Endothelial cell of umbilical vein (primary cell): ENCODE data around the gene CPED1. TPM values are rescaled to one million over a fixed set of nuclear protein-coding genes. Genes with fewer than 3 reads are reported as not detected.

Source experiments
- BruUV-seq: library from RNA; stranded (reverse); fragments of 400-500 nt; replicated peaks from 2 replicates; lab custom pipeline; 2021; lab: Mats Ljungman, UMichigan
- CTCF ChIA-PET: fragments of 300-600, 350-600 bp; sonication (Branson Sonifier 250); formaldehyde crosslinking; loops from one replicate; lab custom pipeline; 2021; ENCODE audit warnings: antibody characterized with exemption, inconsistent platforms; lab: Charles Lee
- POLR2A ChIA-PET: fragments of 300-600, 350-600 bp; sonication (Branson Sonifier 250); formaldehyde crosslinking; loops from one replicate; lab custom pipeline; 2021; ENCODE audit warnings: antibody characterized with exemption, inconsistent platforms; lab: Charles Lee
- DNase-seq: peaks from one replicate; pipeline ENCODE4 v3.0.0-alpha.2; 2011; ENCODE audit warnings: low read depth, low spot score
- FAIRE-seq: peaks from 2 replicates; lab custom pipeline; 2011; peaks lifted over from hg19 to GRCh38; lab: Jason Lieb, UNC
- H2AFZ ChIP-seq: 2 replicates; pipeline ENCODE4 v1.6.0; 2012; ENCODE audit warnings: low read depth, low read length, control low read depth, inconsistent platforms
- H3K27ac ChIP-seq: 2 replicates; pipeline ENCODE4 v1.5.1; 2011; ENCODE audit warnings: low read depth, mild to moderate bottlenecking, control low read depth, low read length, moderate library complexity; ENCODE audit not compliant: insufficient read depth
- H3K27me3 ChIP-seq, 2 experiments: 2 replicates each; pipeline versions ENCODE4 v1.6.0 to v1.6.1; 2011; ENCODE audit warnings: low read length in 2 of 2, mixed read lengths in 1 of 2; ENCODE audit not compliant: control insufficient read depth in 2 of 2, insufficient read depth in 2 of 2
- H3K36me3 ChIP-seq, 2 experiments: 2 replicates in 1 of 2; 3 replicates in 1 of 2; pipeline ENCODE4 v1.5.1; 2011; ENCODE audit warnings: low read length in 2 of 2, mild to moderate bottlenecking in 1 of 2, moderate library complexity in 1 of 2; ENCODE audit not compliant: control insufficient read depth in 2 of 2, insufficient read depth in 2 of 2; ENCODE audit errors: extremely low read depth in 1 of 2
- H3K4me1 ChIP-seq: 3 replicates; pipeline ENCODE4 v1.5.1; 2011; ENCODE audit warnings: mild to moderate bottlenecking, low read length; ENCODE audit not compliant: control insufficient read depth, insufficient read depth; ENCODE audit errors: extremely low read depth
- H3K4me2 ChIP-seq: 2 replicates; pipeline ENCODE4 v1.6.1; 2011; ENCODE audit warnings: low read length, control low read depth, mixed read lengths; ENCODE audit not compliant: insufficient read depth
- H3K4me3 ChIP-seq, 3 experiments: fragments of 200-600 bp in 1 of 3; sonication (generic), shearing (Covaris generic) in 1 of 3; replicated peaks in 1 of 3; 2 replicates each; pipeline ENCODE4 v1.5.1; 2011 to 2016; ENCODE audit warnings: control low read depth in 3 of 3, low read length in 3 of 3, mild to moderate bottlenecking in 2 of 3, inconsistent platforms in 1 of 3, low read depth in 1 of 3, moderate library complexity in 1 of 3; ENCODE audit not compliant: insufficient read depth in 1 of 3
- H3K79me2 ChIP-seq: 2 replicates; pipeline ENCODE4 v1.6.0; 2012; ENCODE audit warnings: low read length, inconsistent platforms; ENCODE audit not compliant: control insufficient read depth, insufficient read depth
- H3K9ac ChIP-seq: replicated peaks from 2 replicates; pipeline ENCODE3; 2011; ENCODE audit warnings: low read length, control low read depth; ENCODE audit not compliant: insufficient read depth; ENCODE audit errors: extremely low read depth
- H3K9me1 ChIP-seq: replicated peaks from 3 replicates; pipeline ENCODE4 v1.6.0; 2011; ENCODE audit warnings: mild to moderate bottlenecking, low read length; ENCODE audit not compliant: control insufficient read depth, insufficient read depth; ENCODE audit errors: extremely low read depth
- H3K9me3 ChIP-seq: replicated peaks from 2 replicates; pipeline ENCODE4 v1.5.1; 2012; ENCODE audit warnings: low read length, inconsistent platforms; ENCODE audit not compliant: control insufficient read depth, insufficient read depth
- H4K20me1 ChIP-seq: replicated peaks from 2 replicates; pipeline ENCODE3; 2011; ENCODE audit warnings: mild to moderate bottlenecking, low read length; ENCODE audit not compliant: control insufficient read depth, insufficient read depth; ENCODE audit errors: extremely low read depth
- EZH2 ChIP-seq: IDR thresholded peaks from 2 replicates; pipeline ENCODE4 v1.6.1; 2012; ENCODE audit warnings: borderline replicate concordance, low read depth, mild to moderate bottlenecking, moderate library complexity, low read length, inconsistent platforms; ENCODE audit not compliant: severe bottlenecking
- FOS ChIP-seq: IDR thresholded peaks from 2 replicates; pipeline ENCODE4 v1.6.1; 2011; ENCODE audit warnings: mild to moderate bottlenecking, low read length, moderate library complexity, borderline replicate concordance; ENCODE audit not compliant: insufficient read depth
- GATA2 ChIP-seq: IDR thresholded peaks from 2 replicates; pipeline ENCODE4 v1.7.0; 2011; ENCODE audit warnings: low read depth, mild to moderate bottlenecking, moderate library complexity, mixed read lengths, low read length; ENCODE audit not compliant: insufficient read length, insufficient read depth
- JUN ChIP-seq: IDR thresholded peaks from 2 replicates; pipeline ENCODE4 v1.6.1; 2011; ENCODE audit warnings: borderline replicate concordance, low read depth; ENCODE audit not compliant: insufficient read length, insufficient read depth
- MYC ChIP-seq: IDR thresholded peaks from one replicate; pipeline ENCODE4 v1.6.1; 2011; ENCODE audit warnings: mild to moderate bottlenecking, low read depth, low read length
- POLR2A ChIP-seq: IDR thresholded peaks from 2 replicates; pipeline ENCODE4 v1.6.1; 2012; ENCODE audit warnings: low read depth, mild to moderate bottlenecking, control low read depth, low read length
- POLR2AphosphoS5 ChIP-seq: IDR thresholded peaks from 2 replicates; pipeline ENCODE4 v1.6.1; 2012; ENCODE audit warnings: low read depth, mild to moderate bottlenecking, control low read depth, low read length, moderate library complexity; ENCODE audit not compliant: insufficient read depth
- dilution Hi-C: fragments of 300-500 bp; cut with MboI; formaldehyde crosslinking; loops from one replicate; pipeline ENCODE4 v1.15.0; 2019; ENCODE audit warnings: low sequenced_read_pairs; ENCODE audit not compliant: extremely low pct_ligation_motif_present
- intact Hi-C: fragments of 100-400 bp; cut with micrococcal nuclease; formaldehyde crosslinking; loops from one replicate; pipeline ENCODE4 v1.10.0; 2022
- polyA plus RNA-seq, 4 experiments: library from polyadenylated mRNA; depleted of rRNA in 3 of 4; stranded (reverse) in 3 of 4; unstranded in 1 of 4; fragments of >200 nt; gene quantifications; 2 replicates each; pipeline versions ENCODE4 v1.2.1 to v1.2.3, GENCODE V29; 2011 to 2012; ENCODE audit warnings: missing spikeins in 1 of 4
- total RNA-seq: library from RNA; stranded (reverse); gene quantifications from 2 replicates; pipeline ENCODE4 v1.2.3, GENCODE V29; 2021
- TF ChIP-seq, protein P1 (sequence below), 2 donors: IDR thresholded peaks; 1 replicate in 1 of 2; 2 replicates in 1 of 2; pipeline ENCODE4 v1.5.1; 2011; ENCODE audit warnings: low read length in 2 of 2, mild to moderate bottlenecking in 2 of 2, moderate library complexity in 2 of 2, control low read depth in 1 of 2, inconsistent platforms in 1 of 2, low read depth in 1 of 2; ENCODE audit not compliant: insufficient read depth in 1 of 2; ENCODE audit errors: extremely low read depth in 1 of 2
- TF ChIP-seq, protein P2 (sequence below): IDR thresholded peaks from 2 replicates; pipeline ENCODE4 v1.6.1; 2011; ENCODE audit not compliant: insufficient read depth, insufficient read length

Gene CPED1
- total and polyA plus RNA-seq, 2 donors (not counting 3 experiments of a cell fraction or from before 2014, with no cell fraction given): 0.22 to 3.0 TPM

DNA sequence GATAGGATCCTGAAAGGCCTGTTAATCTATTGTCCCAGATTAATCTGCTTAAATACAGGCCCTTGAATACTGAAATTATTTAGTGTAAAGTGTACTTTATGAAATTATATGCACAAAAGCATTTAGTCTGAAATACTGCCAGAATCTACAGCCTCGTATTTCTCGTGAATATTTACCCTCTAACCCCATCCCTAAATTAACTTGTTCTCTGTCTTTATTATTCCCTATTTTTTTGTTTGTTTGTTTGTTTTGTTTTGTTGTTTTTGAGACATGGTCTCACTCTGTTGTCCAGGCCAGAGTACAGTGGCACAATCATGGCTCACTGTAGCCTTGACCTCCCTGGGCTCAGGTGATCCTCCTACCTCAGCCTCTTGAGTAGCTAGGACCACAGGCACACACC is 2.7 kb upstream of the CPED1 start:
- Histone ChIP-seq H3K9ac (no peak overlapping the region), H3K36me3 (no peaks in the 10 kb centered on the region), H3K9me3 (no peaks in the 10 kb centered on the region), H3K27ac (no peak overlapping the region), H3K4me1 (peaks cover 10% of the 10 kb centered on the region), H3K9me1 (no peaks in the 10 kb centered on the region), H4K20me1 (no peaks in the 10 kb centered on the region), H3K27me3 (peaks cover 0 to 7% of the 10 kb centered on the region in 2 experiments), H3K79me2 (no peaks in the 10 kb centered on the region), H2AFZ (no peak overlapping the region), H3K4me2 (no peak overlapping the region), H3K4me3 (no peak overlapping the region)
- TF ChIP-seq, protein P1, sequence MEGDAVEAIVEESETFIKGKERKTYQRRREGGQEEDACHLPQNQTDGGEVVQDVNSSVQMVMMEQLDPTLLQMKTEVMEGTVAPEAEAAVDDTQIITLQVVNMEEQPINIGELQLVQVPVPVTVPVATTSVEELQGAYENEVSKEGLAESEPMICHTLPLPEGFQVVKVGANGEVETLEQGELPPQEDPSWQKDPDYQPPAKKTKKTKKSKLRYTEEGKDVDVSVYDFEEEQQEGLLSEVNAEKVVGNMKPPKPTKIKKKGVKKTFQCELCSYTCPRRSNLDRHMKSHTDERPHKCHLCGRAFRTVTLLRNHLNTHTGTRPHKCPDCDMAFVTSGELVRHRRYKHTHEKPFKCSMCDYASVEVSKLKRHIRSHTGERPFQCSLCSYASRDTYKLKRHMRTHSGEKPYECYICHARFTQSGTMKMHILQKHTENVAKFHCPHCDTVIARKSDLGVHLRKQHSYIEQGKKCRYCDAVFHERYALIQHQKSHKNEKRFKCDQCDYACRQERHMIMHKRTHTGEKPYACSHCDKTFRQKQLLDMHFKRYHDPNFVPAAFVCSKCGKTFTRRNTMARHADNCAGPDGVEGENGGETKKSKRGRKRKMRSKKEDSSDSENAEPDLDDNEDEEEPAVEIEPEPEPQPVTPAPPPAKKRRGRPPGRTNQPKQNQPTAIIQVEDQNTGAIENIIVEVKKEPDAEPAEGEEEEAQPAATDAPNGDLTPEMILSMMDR (IDR thresholded peaks at IDR 0.05; ENCODE audit: extremely low read depth in 1 of 2, insufficient read depth in 1 of 2, low read depth in 1 of 2, low read length in 2 of 2): no peak
- TF ChIP-seq, protein P2, sequence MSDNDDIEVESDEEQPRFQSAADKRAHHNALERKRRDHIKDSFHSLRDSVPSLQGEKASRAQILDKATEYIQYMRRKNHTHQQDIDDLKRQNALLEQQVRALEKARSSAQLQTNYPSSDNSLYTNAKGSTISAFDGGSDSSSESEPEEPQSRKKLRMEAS: no peak
- TF ChIP-seq EZH2: no peak
- TF ChIP-seq FOS: no peak
- TF ChIP-seq JUN: no peak
- no peak for TF ChIP-seq MYC
- no peak for TF ChIP-seq POLR2A
- no peak for TF ChIP-seq GATA2
- no peak for TF ChIP-seq POLR2AphosphoS5
- no TSS peak for BruUV-seq
- ChIA-PET POLR2A (no interaction called here), CTCF (interaction anchor here (1.2 to 8.4 kb wide), 11 partner anchors 12 to 123 kb away, joined by 3 to 156 read pairs (median 6); no protein-coding TSS in a partner anchor)
- DNase-seq: no peak
- no peak for FAIRE-seq
- intact Hi-C loops: loop anchor here (5.0 kb wide), 1 partner anchor 561 kb away; no protein-coding TSS in a partner anchor
- dilution Hi-C loops: loop anchor here (25.0 kb wide), 1 partner anchor 101 kb away; no protein-coding TSS in a partner anchor
